Endothelial cell of umbilical vein (primary cell): ENCODE results near the gene B4GALT5. TPM values are rescaled to one million over a fixed set of nuclear protein-coding genes. Genes with fewer than 3 reads are reported as not detected.

ENCODE experiments used
- BruUV-seq: library from RNA; stranded (reverse); fragments of 400-500 nt; replicated peaks from 2 replicates; lab custom pipeline; 2021; lab: Mats Ljungman, UMichigan
- CTCF ChIA-PET: fragments of 300-600, 350-600 bp; sonication (Branson Sonifier 250); formaldehyde crosslinking; loops from one replicate; lab custom pipeline; 2021; ENCODE audit warnings: antibody characterized with exemption, inconsistent platforms; lab: Charles Lee
- POLR2A ChIA-PET: fragments of 300-600, 350-600 bp; sonication (Branson Sonifier 250); formaldehyde crosslinking; loops from one replicate; lab custom pipeline; 2021; ENCODE audit warnings: antibody characterized with exemption, inconsistent platforms; lab: Charles Lee
- DNase-seq: peaks from one replicate; pipeline ENCODE4 v3.0.0-alpha.2; 2011; ENCODE audit warnings: low read depth, low spot score
- FAIRE-seq: peaks from 2 replicates; lab custom pipeline; 2011; peaks lifted over from hg19 to GRCh38; lab: Jason Lieb, UNC
- H2AFZ ChIP-seq: 2 replicates; pipeline ENCODE4 v1.6.0; 2012; ENCODE audit warnings: low read depth, low read length, control low read depth, inconsistent platforms
- H3K27ac ChIP-seq: 2 replicates; pipeline ENCODE4 v1.5.1; 2011; ENCODE audit warnings: low read depth, mild to moderate bottlenecking, control low read depth, low read length, moderate library complexity; ENCODE audit not compliant: insufficient read depth
- H3K27me3 ChIP-seq, 2 experiments: 2 replicates each; pipeline versions ENCODE4 v1.6.0 to v1.6.1; 2011; ENCODE audit warnings: low read length in 2 of 2, mixed read lengths in 1 of 2; ENCODE audit not compliant: control insufficient read depth in 2 of 2, insufficient read depth in 2 of 2
- H3K36me3 ChIP-seq, 2 experiments: 2 replicates in 1 of 2; 3 replicates in 1 of 2; pipeline ENCODE4 v1.5.1; 2011; ENCODE audit warnings: low read length in 2 of 2, mild to moderate bottlenecking in 1 of 2, moderate library complexity in 1 of 2; ENCODE audit not compliant: control insufficient read depth in 2 of 2, insufficient read depth in 2 of 2; ENCODE audit errors: extremely low read depth in 1 of 2
- H3K4me1 ChIP-seq: 3 replicates; pipeline ENCODE4 v1.5.1; 2011; ENCODE audit warnings: mild to moderate bottlenecking, low read length; ENCODE audit not compliant: control insufficient read depth, insufficient read depth; ENCODE audit errors: extremely low read depth
- H3K4me2 ChIP-seq: 2 replicates; pipeline ENCODE4 v1.6.1; 2011; ENCODE audit warnings: low read length, control low read depth, mixed read lengths; ENCODE audit not compliant: insufficient read depth
- H3K4me3 ChIP-seq, 3 experiments: fragments of 200-600 bp in 1 of 3; sonication (generic), shearing (Covaris generic) in 1 of 3; replicated peaks in 1 of 3; 2 replicates each; pipeline ENCODE4 v1.5.1; 2011 to 2016; ENCODE audit warnings: control low read depth in 3 of 3, low read length in 3 of 3, mild to moderate bottlenecking in 2 of 3, inconsistent platforms in 1 of 3, low read depth in 1 of 3, moderate library complexity in 1 of 3; ENCODE audit not compliant: insufficient read depth in 1 of 3
- H3K79me2 ChIP-seq: 2 replicates; pipeline ENCODE4 v1.6.0; 2012; ENCODE audit warnings: low read length, inconsistent platforms; ENCODE audit not compliant: control insufficient read depth, insufficient read depth
- H3K9ac ChIP-seq: replicated peaks from 2 replicates; pipeline ENCODE3; 2011; ENCODE audit warnings: low read length, control low read depth; ENCODE audit not compliant: insufficient read depth; ENCODE audit errors: extremely low read depth
- H3K9me1 ChIP-seq: replicated peaks from 3 replicates; pipeline ENCODE4 v1.6.0; 2011; ENCODE audit warnings: mild to moderate bottlenecking, low read length; ENCODE audit not compliant: control insufficient read depth, insufficient read depth; ENCODE audit errors: extremely low read depth
- H3K9me3 ChIP-seq: replicated peaks from 2 replicates; pipeline ENCODE4 v1.5.1; 2012; ENCODE audit warnings: low read length, inconsistent platforms; ENCODE audit not compliant: control insufficient read depth, insufficient read depth
- H4K20me1 ChIP-seq: replicated peaks from 2 replicates; pipeline ENCODE3; 2011; ENCODE audit warnings: mild to moderate bottlenecking, low read length; ENCODE audit not compliant: control insufficient read depth, insufficient read depth; ENCODE audit errors: extremely low read depth
- CTCF ChIP-seq, 2 donors: IDR thresholded peaks; 1 replicate in 1 of 2; 2 replicates in 1 of 2; pipeline ENCODE4 v1.5.1; 2011; ENCODE audit warnings: low read length in 2 of 2, mild to moderate bottlenecking in 2 of 2, moderate library complexity in 2 of 2, control low read depth in 1 of 2, inconsistent platforms in 1 of 2, low read depth in 1 of 2; ENCODE audit not compliant: insufficient read depth in 1 of 2; ENCODE audit errors: extremely low read depth in 1 of 2
- EZH2 ChIP-seq: IDR thresholded peaks from 2 replicates; pipeline ENCODE4 v1.6.1; 2012; ENCODE audit warnings: borderline replicate concordance, low read depth, mild to moderate bottlenecking, moderate library complexity, low read length, inconsistent platforms; ENCODE audit not compliant: severe bottlenecking
- POLR2AphosphoS5 ChIP-seq: IDR thresholded peaks from 2 replicates; pipeline ENCODE4 v1.6.1; 2012; ENCODE audit warnings: low read depth, mild to moderate bottlenecking, control low read depth, low read length, moderate library complexity; ENCODE audit not compliant: insufficient read depth
- dilution Hi-C: fragments of 300-500 bp; cut with MboI; formaldehyde crosslinking; loops from one replicate; pipeline ENCODE4 v1.15.0; 2019; ENCODE audit warnings: low sequenced_read_pairs; ENCODE audit not compliant: extremely low pct_ligation_motif_present
- intact Hi-C: fragments of 100-400 bp; cut with micrococcal nuclease; formaldehyde crosslinking; loops from one replicate; pipeline ENCODE4 v1.10.0; 2022
- polyA plus RNA-seq, 4 experiments: library from polyadenylated mRNA; depleted of rRNA in 3 of 4; stranded (reverse) in 3 of 4; unstranded in 1 of 4; fragments of >200 nt; gene quantifications; 2 replicates each; pipeline versions ENCODE4 v1.2.1 to v1.2.3, GENCODE V29; 2011 to 2012; ENCODE audit warnings: missing spikeins in 1 of 4
- total RNA-seq: library from RNA; stranded (reverse); gene quantifications from 2 replicates; pipeline ENCODE4 v1.2.3, GENCODE V29; 2021
- TF ChIP-seq, protein P1 (sequence below): IDR thresholded peaks from 2 replicates; pipeline ENCODE4 v1.6.1; 2011; ENCODE audit not compliant: insufficient read depth, insufficient read length

B4GALT5 gene
- total and polyA plus RNA-seq, 2 donors (not counting 3 experiments of a cell fraction or from before 2014, with no cell fraction given), result 54.4 to 70.1 TPM

DNA sequence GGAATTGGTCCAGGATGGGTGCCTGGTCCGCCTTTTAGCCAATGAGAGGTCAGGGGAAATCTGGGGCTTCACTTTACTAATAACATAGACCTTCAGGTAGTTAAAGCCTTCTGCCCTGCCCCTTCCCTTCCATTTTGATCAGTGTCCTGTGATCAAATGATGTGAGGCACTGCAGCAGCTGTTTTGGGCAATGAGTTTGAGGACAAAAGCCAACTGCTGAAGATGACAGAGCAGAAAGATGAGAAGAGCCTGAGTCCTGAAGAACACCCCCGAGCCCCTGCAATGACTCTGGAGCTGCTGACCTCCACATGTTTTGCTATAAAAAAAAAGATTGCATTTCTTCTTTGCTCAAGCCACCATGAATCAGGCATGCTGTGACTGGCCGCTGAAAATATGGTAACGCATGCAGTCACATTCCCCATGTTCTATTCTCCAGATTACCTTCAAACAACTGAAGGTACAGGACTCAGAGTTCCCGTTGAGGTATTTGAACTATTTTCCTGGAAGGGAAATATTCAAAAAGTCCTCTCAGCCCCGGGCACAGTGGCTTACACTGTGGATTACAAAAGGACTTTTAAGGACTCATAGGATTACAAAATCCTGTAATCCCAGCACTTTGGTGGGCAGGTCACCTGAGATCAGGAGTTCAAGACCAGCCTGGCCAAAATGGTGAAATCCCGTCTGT lies 45.7 kb upstream of the B4GALT5 start:
- FAIRE-seq, result no peak
- Histone ChIP-seq H3K36me3 (no peaks in the 10 kb centered on the region), H3K9ac (no peak overlapping the region), H3K4me2 (no peak overlapping the region), H3K9me1 (no peaks in the 10 kb centered on the region), H3K4me1 (no peaks in the 10 kb centered on the region), H4K20me1 (no peaks in the 10 kb centered on the region), H3K27me3 (peaks cover 0 to 2% of the 10 kb centered on the region in 2 experiments), H2AFZ (no peak overlapping the region), H3K79me2 (no peaks in the 10 kb centered on the region), H3K27ac (no peak overlapping the region), H3K9me3 (no peaks in the 10 kb centered on the region), H3K4me3 (no peak overlapping the region)
- intact Hi-C loops (no loop called here), dilution Hi-C loops (no loop called here)
- BruUV-seq, result no TSS peak
- CTCF ChIA-PET, result interaction anchor here (0.8 to 1.4 kb wide), 2 partner anchors 8 to 13 kb away, joined by 3 read pairs; no protein-coding TSS in a partner anchor
- TF ChIP-seq, protein P1, sequence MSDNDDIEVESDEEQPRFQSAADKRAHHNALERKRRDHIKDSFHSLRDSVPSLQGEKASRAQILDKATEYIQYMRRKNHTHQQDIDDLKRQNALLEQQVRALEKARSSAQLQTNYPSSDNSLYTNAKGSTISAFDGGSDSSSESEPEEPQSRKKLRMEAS, result no peak
- no peak for TF ChIP-seq EZH2
- TF ChIP-seq CTCF (IDR thresholded peaks at IDR 0.05; ENCODE audit: extremely low read depth in 1 of 2, insufficient read depth in 1 of 2, low read depth in 1 of 2, low read length in 2 of 2), result no peak
- no peak for TF ChIP-seq POLR2AphosphoS5
- no peak for DNase-seq
- POLR2A ChIA-PET, result no interaction called here
